Mesothelial cell of epicardium (in vitro differentiated cells): Measurements from ENCODE around the gene TBC1D5. TPM values are rescaled to one million over a fixed set of nuclear protein-coding genes. Genes with fewer than 3 reads are reported as not detected.

Source experiments
- DNase-seq, 2 experiments: peaks; one replicate each; pipeline ENCODE4 v3.0.0; 2021; ENCODE audit warnings: low spot score in 2 of 2; ENCODE audit not compliant: unreplicated experiment in 2 of 2
- H3K27ac Mint-ChIP-seq: 2 replicates; pipeline ENCODE4 v1.8.0; 2021; ENCODE audit warnings: mixed read lengths
- H3K27me3 Mint-ChIP-seq: 2 replicates; pipeline ENCODE4 v1.8.0; 2021; ENCODE audit warnings: low read depth, mixed read lengths
- H3K36me3 Mint-ChIP-seq: 2 replicates; pipeline ENCODE4 v1.8.0; 2021; ENCODE audit warnings: mixed read lengths
- H3K4me1 Mint-ChIP-seq: 2 replicates; pipeline ENCODE4 v1.8.0; 2021; ENCODE audit warnings: mixed read lengths
- H3K4me3 Mint-ChIP-seq: 2 replicates; pipeline ENCODE4 v1.8.0; 2021; ENCODE audit warnings: mild to moderate bottlenecking, moderate library complexity, mixed read lengths
- H3K9me3 Mint-ChIP-seq: 2 replicates; pipeline ENCODE4 v1.8.0; 2021; ENCODE audit warnings: mixed read lengths
- CTCF ChIP-seq: fragments of 200-600 bp; sonication (generic); IDR thresholded peaks from one replicate; pipeline ENCODE4 v1.5.0; 2021; ENCODE audit warnings: antibody characterized with exemption; ENCODE audit not compliant: unreplicated experiment
- total RNA-seq: library from RNA; stranded (reverse); gene quantifications from 3 replicates; pipeline ENCODE4 v1.2.1, GENCODE V29; 2021

Gene TBC1D5
- total RNA-seq, 1 donor from 2014 or later, result 75.3 TPM

GRCh38 chr3:17190353-17191078 is 551.9 kb downstream of the TBC1D5 start:
- Mint-ChIP-seq H3K36me3 (no peaks in the 10 kb centered on the region), H3K27ac (no peak overlapping the region), H3K4me1 (peaks cover 2% of the 10 kb centered on the region), H3K27me3 (no peaks in the 10 kb centered on the region), H3K9me3 (no peaks in the 10 kb centered on the region), H3K4me3 (no peak overlapping the region)
- no peak for TF ChIP-seq CTCF
- DNase-seq, result no peak

GRCh38 chr3:17188378-17188777 is 554.1 kb downstream of the TBC1D5 start:
- Mint-ChIP-seq H3K27ac (no peak overlapping the region), H3K9me3 (no peaks in the 10 kb centered on the region), H3K36me3 (peaks cover 3% of the 10 kb centered on the region), H3K4me3 (no peak overlapping the region), H3K4me1 (peaks cover 2% of the 10 kb centered on the region), H3K27me3 (no peaks in the 10 kb centered on the region)
- DNase-seq, result no peak
- TF ChIP-seq CTCF, result no peak

- Mint-ChIP-seq H3K27ac (no peak overlapping the region), H3K4me1 (peaks cover 2% of the 10 kb centered on the region), H3K27me3 (no peaks in the 10 kb centered on the region), H3K4me3 (no peak overlapping the region), H3K36me3 (peaks cover 3% of the 10 kb centered on the region), H3K9me3 (no peaks in the 10 kb centered on the region)
- no peak for DNase-seq
- no peak for TF ChIP-seq CTCF
Observed at GRCh38 chr3:17187589-17188184, 554.7 kb downstream of the TBC1D5 start.

GRCh38 chr3:17183951-17184550 is 558.4 kb downstream of the TBC1D5 start:
- Mint-ChIP-seq H3K4me1 (peaks cover 2% of the 10 kb centered on the region), H3K27ac (no peak overlapping the region), H3K4me3 (no peak overlapping the region), H3K9me3 (peaks cover 4% of the 10 kb centered on the region), H3K27me3 (no peaks in the 10 kb centered on the region), H3K36me3 (peaks cover 9% of the 10 kb centered on the region)
- no peak for DNase-seq
- TF ChIP-seq CTCF, result no peak

- DNase-seq, result no peak
- Mint-ChIP-seq H3K4me1 (no peaks in the 10 kb centered on the region), H3K36me3 (peaks cover 13% of the 10 kb centered on the region)
Observed at GRCh38 chr3:17182166-17182565, 560.3 kb downstream of the TBC1D5 start.

More at GRCh38 chr3:17182166-17182565, 560.3 kb downstream of the TBC1D5 start:
- Mint-ChIP-seq H3K4me3 (no peak overlapping the region), H3K9me3 (peaks cover 4% of the 10 kb centered on the region), H3K27me3 (no peaks in the 10 kb centered on the region), H3K27ac (no peak overlapping the region)
- no peak for TF ChIP-seq CTCF
